HEK293 (cell line): Measurements from ENCODE around the gene MPDU1.
A peak's percentile ranks its signal among the peaks of the same experiment; 100 is the strongest.

Experiments used
- BCL6B ChIP-seq: fragments of 450-650 bp; formaldehyde crosslinking; IDR thresholded peaks from 2 replicates; pipeline ENCODE4 v1.5.1; 2017; ENCODE audit warnings: missing biosample characterization, missing genetic modification characterization
- GFI1B ChIP-seq: fragments of 450-650 bp; formaldehyde crosslinking; IDR thresholded peaks from 2 replicates; pipeline ENCODE4 v1.5.1; 2016; ENCODE audit warnings: missing biosample characterization, missing genetic modification characterization
- GLI2 ChIP-seq: fragments of 450-650 bp; formaldehyde crosslinking; IDR thresholded peaks from 2 replicates; pipeline ENCODE4; 2017; ENCODE audit warnings: missing biosample characterization, missing genetic modification characterization, low read depth, borderline replicate concordance
- HIC1 ChIP-seq: fragments of 450-650 bp; formaldehyde crosslinking; IDR thresholded peaks from 2 replicates; pipeline ENCODE4 v1.5.1; 2016; ENCODE audit warnings: missing biosample characterization, missing genetic modification characterization
- IKZF3 ChIP-seq: fragments of 450-650 bp; IDR thresholded peaks from 2 replicates; pipeline ENCODE4 v1.5.0; 2018; ENCODE audit warnings: missing biosample characterization, mild to moderate bottlenecking, missing genetic modification characterization, moderate library complexity
- KLF1 ChIP-seq: fragments of 450-650 bp; formaldehyde crosslinking; IDR thresholded peaks from 2 replicates; pipeline ENCODE4 v1.5.1; 2016; ENCODE audit warnings: missing biosample characterization, missing genetic modification characterization
- KLF10 ChIP-seq: fragments of 450-650 bp; IDR thresholded peaks from 2 replicates; pipeline ENCODE4 v1.5.1; 2018; ENCODE audit warnings: missing biosample characterization, mild to moderate bottlenecking, missing genetic modification characterization
- KLF16 ChIP-seq: fragments of 450-650 bp; formaldehyde crosslinking; IDR thresholded peaks from 2 replicates; pipeline ENCODE4 v1.5.1; 2017; ENCODE audit warnings: missing biosample characterization, missing genetic modification characterization
- PBX3 ChIP-seq: sonication (generic); formaldehyde crosslinking; IDR thresholded peaks from 2 replicates; pipeline ENCODE4 v1.8.1; 2022; ENCODE audit warnings: mild to moderate bottlenecking, moderate library complexity, missing genetic modification reagents
- REST ChIP-seq: fragments of 450-650 bp; formaldehyde crosslinking; IDR thresholded peaks from 2 replicates; pipeline ENCODE4 v1.5.1; 2016; ENCODE audit warnings: missing biosample characterization, missing genetic modification characterization
- SETDB1 ChIP-seq: IDR thresholded peaks from one replicate; pipeline ENCODE4 v1.6.1; 2017; ENCODE audit warnings: mild to moderate bottlenecking, low read length, moderate library complexity, mixed read lengths; ENCODE audit not compliant: insufficient read length
- YY2 ChIP-seq: fragments of 450-650 bp; formaldehyde crosslinking; IDR thresholded peaks from 2 replicates; pipeline ENCODE4 v1.5.1; 2016; ENCODE audit warnings: missing biosample characterization, missing genetic modification characterization
- ZBTB8A ChIP-seq: fragments of 450-650 bp; formaldehyde crosslinking; IDR thresholded peaks from 2 replicates; pipeline ENCODE4 v1.5.1; 2016; ENCODE audit warnings: missing biosample characterization, missing genetic modification characterization
- ZNF10 ChIP-seq: fragments of 450-650 bp; formaldehyde crosslinking; IDR thresholded peaks from 2 replicates; pipeline ENCODE4 v1.5.1; 2017; ENCODE audit warnings: missing biosample characterization, missing genetic modification characterization
- ZNF169 ChIP-seq: fragments of 450-650 bp; formaldehyde crosslinking; IDR thresholded peaks from 2 replicates; pipeline ENCODE4 v1.5.1; 2016; ENCODE audit warnings: missing biosample characterization, missing genetic modification characterization
- ZNF292 ChIP-seq: fragments of 450-650 bp; formaldehyde crosslinking; IDR thresholded peaks from 2 replicates; pipeline ENCODE4 v1.5.1; 2016; ENCODE audit warnings: low read depth, missing biosample characterization, missing genetic modification characterization, borderline replicate concordance
- ZNF354C ChIP-seq: fragments of 450-650 bp; formaldehyde crosslinking; IDR thresholded peaks from 2 replicates; pipeline ENCODE4 v1.5.1; 2016; ENCODE audit warnings: missing biosample characterization, missing genetic modification characterization, low read depth, borderline replicate concordance
- ZNF449 ChIP-seq: fragments of 450-650 bp; formaldehyde crosslinking; IDR thresholded peaks from 2 replicates; pipeline ENCODE4 v1.5.1; 2017; ENCODE audit warnings: missing biosample characterization, mild to moderate bottlenecking, missing genetic modification characterization, moderate library complexity
- ZNF48 ChIP-seq: fragments of 450-650 bp; formaldehyde crosslinking; IDR thresholded peaks from 2 replicates; pipeline ENCODE4 v1.5.1; 2016; ENCODE audit warnings: missing biosample characterization, missing genetic modification characterization
- ZNF488 ChIP-seq: fragments of 450-650 bp; formaldehyde crosslinking; IDR thresholded peaks from 2 replicates; pipeline ENCODE4 v1.5.1; 2016; ENCODE audit warnings: missing biosample characterization, missing genetic modification characterization
- ZNF530 ChIP-seq: fragments of 450-650 bp; formaldehyde crosslinking; IDR thresholded peaks from 2 replicates; pipeline ENCODE4 v1.5.1; 2016; ENCODE audit warnings: low read depth, missing biosample characterization, missing genetic modification characterization
- ZNF596 ChIP-seq: fragments of 450-650 bp; IDR thresholded peaks from 2 replicates; pipeline ENCODE4 v1.5.0; 2018; ENCODE audit warnings: missing biosample characterization, mild to moderate bottlenecking, missing genetic modification characterization, moderate library complexity
- ZNF600 ChIP-seq: fragments of 450-650 bp; formaldehyde crosslinking; IDR thresholded peaks from 2 replicates; pipeline ENCODE4 v1.5.1; 2016; ENCODE audit warnings: missing biosample characterization, missing genetic modification characterization
- ZNF626 ChIP-seq: fragments of 450-650 bp; sonication (Bioruptor Pico); formaldehyde crosslinking; IDR thresholded peaks from 2 replicates; pipeline ENCODE4 v1.5.1; 2018; ENCODE audit warnings: missing biosample characterization, missing genetic modification characterization, inconsistent platforms
- ZNF658 ChIP-seq: fragments of 450-650 bp; formaldehyde crosslinking; IDR thresholded peaks from 2 replicates; pipeline ENCODE4; 2016; ENCODE audit warnings: missing biosample characterization, missing genetic modification characterization
- ZNF677 ChIP-seq: fragments of 450-650 bp; IDR thresholded peaks from 2 replicates; pipeline ENCODE4 v1.5.0; 2018; ENCODE audit warnings: missing biosample characterization, mild to moderate bottlenecking, missing genetic modification characterization, moderate library complexity
- ZNF76 ChIP-seq: fragments of 450-650 bp; formaldehyde crosslinking; IDR thresholded peaks from 2 replicates; pipeline ENCODE4; 2016; ENCODE audit warnings: low read depth, missing biosample characterization, missing genetic modification characterization, borderline replicate concordance
- ZNF830 ChIP-seq: fragments of 450-650 bp; IDR thresholded peaks from 2 replicates; pipeline ENCODE4 v1.5.0; 2018; ENCODE audit warnings: missing biosample characterization, missing genetic modification characterization, low read depth, mild to moderate bottlenecking, moderate library complexity
- ZNF843 ChIP-seq: fragments of 450-650 bp; formaldehyde crosslinking; IDR thresholded peaks from 2 replicates; pipeline ENCODE4 v1.5.1; 2016; ENCODE audit warnings: missing biosample characterization, missing genetic modification characterization

MPDU1 gene

GRCh38 chr17:7579834-7580603, 3.6 kb upstream of the MPDU1 start (continued):
- TF ChIP-seq GLI2 (tag by site-specific recombination) (no peak), ZNF843 (no peak), ZNF169 (0 out of 2 replicates have a peak, but pooled peaks have one; percentile 76), ZNF76 (tag by site-specific recombination) (no peak), ZNF449 (tag by site-specific recombination) (no peak), HIC1 (tag by site-specific recombination) (peak; percentile 82), KLF1 (tag by site-specific recombination) (no peak), YY2 (tag by site-specific recombination) (no peak), ZNF830 (tag by site-specific recombination) (no peak), ZNF292 (tag by site-specific recombination) (no peak), ZNF10 (no peak), GFI1B (tag by site-specific recombination) (no peak), ZNF600 (tag by site-specific recombination) (peak; percentile 7; the same call in 1 of the 2 replicates), ZNF626 (tag by site-specific recombination) (no peak), ZBTB8A (no peak), KLF10 (tag by site-specific recombination) (no peak), BCL6B (tag by site-specific recombination) (0 out of 2 replicates have a peak, but pooled peaks have one; percentile 9), KLF16 (tag by site-specific recombination) (0 out of 2 replicates have a peak, but pooled peaks have one; percentile 14), ZNF354C (no peak), IKZF3 (tag by site-specific recombination) (no peak), REST (tag by site-specific recombination) (0 out of 2 replicates have a peak, but pooled peaks have one; percentile 44), ZNF596 (tag by site-specific recombination) (no peak), ZNF48 (tag by site-specific recombination) (no peak), ZNF677 (no peak), ZNF488 (tag by site-specific recombination) (peak; percentile 71; the same call in 1 of the 2 replicates), SETDB1 (no peak), ZNF658 (tag by site-specific recombination) (no peak), ZNF530 (no peak), PBX3 (CRISPR knock-in tag) (no peak)
